Measurements from ENCODE around the gene CYP26C1. TPM values are rescaled to one million over a fixed set of nuclear protein-coding genes. Genes with fewer than 3 reads are reported as not detected.

CYP26C1 gene
- total RNA-seq, 4 donors from 2014 or later: 0.19 to 0.34 TPM; not detected in 2

DNA sequence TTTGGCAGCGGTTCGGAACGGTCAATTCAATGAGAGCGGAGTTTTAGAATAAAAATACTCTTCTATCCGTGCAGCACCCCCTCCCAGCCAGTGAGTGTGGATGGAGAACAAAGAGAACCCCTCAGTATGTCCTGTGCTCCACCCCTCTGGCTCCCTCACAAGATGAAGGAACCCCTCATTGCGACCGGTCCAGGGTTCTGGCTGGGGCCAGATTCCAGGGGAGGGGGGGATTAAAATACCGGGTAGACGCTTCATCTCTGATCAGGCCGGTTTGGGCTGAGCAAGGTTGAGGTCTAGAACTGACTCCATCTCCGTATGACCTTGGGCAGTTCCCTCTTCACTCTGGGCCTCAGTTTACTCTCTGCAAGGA is 5.9 kb downstream of the CYP26C1 start:
- Histone ChIP-seq H3K27ac (no peak overlapping the region), H3K27me3 (peaks cover 5 to 100% (median 31%) of the 10 kb centered on the region in 4 donors), H3K4me1 (peaks cover 22 to 51% (median 27%) of the 10 kb centered on the region in 3 donors), H3K9me3 (no peaks in the 10 kb centered on the region), H3K36me3 (no peaks in the 10 kb centered on the region), H3K4me3 (no peak overlapping the region)
- no peak for TF ChIP-seq POLR2A (IDR thresholded peaks at IDR 0.05)
- no peak for TF ChIP-seq CTCF (IDR thresholded peaks at IDR 0.05)
- intact Hi-C loops (cut with DNase I): no loop called here
- WGBS, 2 donors: 15 to 19% methylated on average over 7 to 9 of the region's 11 CpGs
- no peak for DNase-seq

DNA sequence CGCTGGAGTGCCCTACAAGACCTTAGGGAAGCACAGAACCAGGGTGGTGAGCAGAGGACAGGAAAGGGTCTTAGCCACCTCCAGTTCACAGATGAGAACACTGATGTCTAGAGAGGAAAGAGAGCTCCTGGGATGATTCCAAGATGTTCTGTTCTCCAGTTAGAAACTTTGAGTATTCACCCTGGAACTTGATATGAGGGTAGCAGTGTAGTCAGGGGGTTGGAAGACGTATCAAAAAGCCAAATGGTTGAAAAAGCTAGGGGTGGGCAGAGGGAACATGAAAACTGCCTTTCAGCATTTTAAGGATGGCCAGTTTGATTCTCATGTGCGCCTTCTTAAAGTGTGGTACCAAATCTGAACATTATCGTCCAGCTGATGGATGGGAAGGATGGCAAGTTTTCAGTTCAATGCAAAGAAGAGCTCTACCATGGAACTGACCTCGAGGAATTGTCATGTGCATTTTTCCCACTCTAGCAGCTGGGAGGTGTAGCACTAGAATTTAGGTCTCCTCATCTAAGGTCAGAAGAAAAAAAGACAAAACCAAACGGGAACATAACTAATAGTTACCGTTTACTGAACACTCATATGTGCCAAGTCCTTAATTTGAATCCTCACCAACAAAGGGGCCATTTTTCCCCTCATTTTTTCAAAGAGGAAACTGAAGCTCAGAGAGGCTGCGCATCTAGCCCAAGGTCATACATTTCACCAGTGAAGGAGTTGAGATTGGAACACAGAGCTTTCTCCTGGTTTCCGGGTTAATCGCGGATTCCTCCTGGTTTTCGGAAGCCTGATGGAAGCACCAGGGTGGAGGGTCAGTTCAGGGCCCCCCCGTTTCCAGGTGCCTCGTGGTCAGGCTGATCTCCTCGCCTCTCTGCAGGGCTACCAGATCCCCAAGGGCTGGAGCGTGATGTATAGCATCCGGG is 7.1 kb downstream of the CYP26C1 start:
- WGBS, 2 donors: 15 to 18% methylated on average over 13 to 14 of the region's 17 CpGs
- peaks cover 14 to 100% (median 35%) of the 10 kb centered on the region in 4 donors for H3K27me3 ChIP-seq
- peak overlapping the region in 1 of 4 donors; percentile 23 for H3K4me3 ChIP-seq
- TF ChIP-seq CTCF (IDR thresholded peaks at IDR 0.05) (no peak), POLR2A (IDR thresholded peaks at IDR 0.05) (no peak)
- intact Hi-C loops (cut with DNase I): no loop called here
- no peak for DNase-seq
- H3K4me1 ChIP-seq: peaks cover 21 to 51% (median 24%) of the 10 kb centered on the region in 3 donors
- no peaks in the 10 kb centered on the region for H3K36me3 ChIP-seq
- no peaks in the 10 kb centered on the region for H3K9me3 ChIP-seq
- no peak overlapping the region for H3K27ac ChIP-seq

- no peak for DNase-seq
- Histone ChIP-seq H3K27ac (no peak overlapping the region), H3K4me3 (peak overlapping the region in 1 of 4 donors; percentile 23), H3K4me1 (peaks cover 25 to 53% (median 27%) of the 10 kb centered on the region in 3 donors), H3K27me3 (peaks cover 20 to 100% (median 36%) of the 10 kb centered on the region in 4 donors), H3K36me3 (no peaks in the 10 kb centered on the region), H3K9me3 (no peaks in the 10 kb centered on the region)
- no peak for TF ChIP-seq POLR2A (IDR thresholded peaks at IDR 0.05)
- no peak for TF ChIP-seq CTCF (IDR thresholded peaks at IDR 0.05)
- intact Hi-C loops (cut with DNase I): no loop called here
- 11 to 12% methylated on average over 18 to 44 of the region's 73 CpGs for WGBS, 2 donors
Observed at GRCh38 chr10:93068411-93069244, 8.0 kb downstream of the CYP26C1 start.

DNA sequence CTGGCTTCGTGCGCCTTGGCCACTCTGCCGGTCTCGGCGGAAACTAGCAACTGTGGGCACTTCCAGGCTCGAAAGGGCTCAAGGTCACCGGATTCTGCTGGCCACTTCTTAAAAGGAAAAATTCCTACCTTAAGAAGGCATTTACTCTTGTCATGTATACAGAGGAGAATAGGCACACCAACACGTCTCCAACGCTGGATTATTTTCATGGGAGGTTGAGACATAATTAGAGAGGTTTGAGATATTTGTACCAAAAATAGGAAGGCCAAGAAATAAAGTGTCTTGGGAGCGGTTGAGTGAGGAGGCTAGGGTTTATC is 8.6 kb downstream of the CYP26C1 start:
- H3K4me1 ChIP-seq: peaks cover 31 to 59% (median 33%) of the 10 kb centered on the region in 3 donors
- WGBS, 2 donors: 36 to 44% methylated on average over 10 of the region's 10 CpGs

More for the DNA sequence above, 8.6 kb downstream of the CYP26C1 start:
- no peak overlapping the region for H3K27ac ChIP-seq
- no peak overlapping the region for H3K4me3 ChIP-seq
- intact Hi-C loops (cut with DNase I): no loop called here
- no peaks in the 10 kb centered on the region for H3K9me3 ChIP-seq
- no peak for TF ChIP-seq CTCF (IDR thresholded peaks at IDR 0.05)
- TF ChIP-seq POLR2A (IDR thresholded peaks at IDR 0.05): no peak
- H3K36me3 ChIP-seq: no peaks in the 10 kb centered on the region
- H3K27me3 ChIP-seq: peaks cover 20 to 100% (median 38%) of the 10 kb centered on the region in 4 donors
- no peak for DNase-seq
